Muscle of arm (tissue), 12 donors: ENCODE results near the gene ZSWIM3. TPM values are rescaled to one million over a fixed set of nuclear protein-coding genes. Genes with fewer than 3 reads are reported as not detected.
"Not testable (repeated sequence)": the region's sequence is repeated elsewhere in the genome, so short reads cannot be mapped to it uniquely, and the experiment has no call there.

ENCODE experiments used
- DNase-seq: peaks from one replicate; pipeline ENCODE4 v3.0.0-alpha.2; 2013
- polyA plus RNA-seq, 12 donors: library from polyadenylated mRNA; unstranded; fragments of 120-200 nt; gene quantifications; one replicate each; pipeline ENCODE4 v1.2.1, GENCODE V29; 2013; ENCODE audit not compliant: insufficient read length in 12 of 12

ZSWIM3 gene
- polyA plus RNA-seq, 12 donors, result 3.0 to 4.1 (median 3.5) TPM; not detected in 2

DNA sequence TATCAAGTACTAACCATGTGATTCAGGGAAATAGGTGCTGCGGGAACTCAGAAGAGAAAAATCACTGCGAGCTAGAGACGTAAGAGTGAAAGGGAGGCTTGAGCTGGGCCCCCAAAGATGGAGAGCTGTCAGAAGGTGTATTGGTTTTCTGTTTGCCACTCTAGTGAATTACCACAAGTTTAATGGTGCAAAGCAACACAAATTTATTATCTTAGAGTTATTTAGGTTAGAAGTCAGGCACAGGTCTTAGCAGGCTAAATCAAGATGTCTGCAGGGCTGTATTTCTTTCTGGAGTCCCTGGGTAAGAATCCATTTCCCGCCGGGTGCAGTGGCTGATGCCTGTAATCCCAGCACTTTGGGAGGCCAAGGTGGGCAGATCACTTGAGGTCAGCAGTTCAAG lies 2.5 kb downstream of the ZSWIM3 start:
- no peak for DNase-seq

DNA sequence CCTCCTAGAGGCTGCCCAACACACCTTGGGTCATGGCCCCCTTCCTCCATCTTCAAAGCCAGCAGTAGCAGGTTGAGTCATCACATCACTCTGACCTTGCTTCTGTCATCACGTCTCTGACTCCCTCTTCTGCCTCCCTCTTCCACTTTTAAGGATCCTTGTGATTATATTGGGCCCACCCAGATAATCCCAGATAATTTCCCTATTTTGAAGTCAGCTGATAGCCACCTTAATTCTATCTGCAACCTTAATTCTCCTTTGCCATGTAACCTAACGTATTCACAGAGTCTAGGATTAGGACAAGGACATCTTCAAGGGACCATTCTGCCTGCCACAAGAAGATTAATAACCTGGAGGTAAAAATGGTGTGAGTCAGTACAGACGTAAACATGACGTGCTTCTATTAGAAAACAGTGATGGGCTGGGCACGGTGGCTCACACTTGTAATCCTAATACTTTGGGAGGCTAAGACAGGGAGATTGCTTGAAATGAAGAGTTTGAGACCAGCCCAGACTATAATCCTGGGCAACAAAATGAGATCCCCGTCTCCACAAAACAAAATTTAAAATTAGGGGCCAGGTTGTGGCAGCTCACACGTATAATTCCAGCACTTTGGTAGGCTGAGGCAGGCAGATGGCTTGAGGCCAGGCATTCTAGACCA lies 3.3 kb downstream of the ZSWIM3 start:
- no peak for DNase-seq

DNA sequence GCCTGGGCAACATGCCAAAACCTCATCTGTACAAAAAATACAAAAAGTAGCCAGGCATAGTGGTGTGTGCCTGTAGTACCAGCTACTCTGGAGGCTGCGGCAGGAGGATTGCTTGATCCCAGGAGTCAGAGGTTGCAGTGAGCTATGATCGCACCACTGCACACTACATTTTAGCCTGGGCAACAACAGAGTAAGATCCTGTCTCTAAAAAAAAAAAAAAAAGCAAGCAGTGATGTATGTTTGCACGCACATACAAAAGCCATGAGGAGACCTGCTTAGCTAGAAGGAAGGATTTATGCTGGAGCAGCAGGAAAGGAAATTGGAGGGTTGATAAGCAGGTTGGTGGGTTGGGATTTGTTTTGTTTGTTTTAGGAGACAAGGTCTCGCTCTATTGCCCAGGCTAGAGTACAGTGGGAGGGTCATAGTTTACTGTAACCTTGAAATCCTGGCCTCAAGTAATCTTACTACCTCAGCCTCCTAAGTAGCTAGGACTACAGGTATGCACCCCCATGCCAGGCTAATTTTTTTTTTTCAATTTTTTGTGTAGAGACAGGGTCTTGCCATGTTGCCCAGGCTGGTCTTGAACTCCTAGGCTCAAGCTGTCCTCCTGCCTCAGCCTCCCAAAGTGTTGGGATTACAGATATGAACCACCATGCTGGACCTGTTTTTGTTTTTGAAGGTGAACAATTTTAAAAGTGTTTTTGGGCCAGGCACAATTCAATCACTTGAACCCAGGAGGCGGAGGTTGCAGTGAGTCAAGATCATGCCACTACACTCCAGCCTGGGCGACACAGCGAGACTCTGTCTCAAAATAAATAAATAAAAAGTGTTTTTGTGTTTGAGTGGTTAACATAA lies 4.0 kb downstream of the ZSWIM3 start:
- DNase-seq, result no peak

DNA sequence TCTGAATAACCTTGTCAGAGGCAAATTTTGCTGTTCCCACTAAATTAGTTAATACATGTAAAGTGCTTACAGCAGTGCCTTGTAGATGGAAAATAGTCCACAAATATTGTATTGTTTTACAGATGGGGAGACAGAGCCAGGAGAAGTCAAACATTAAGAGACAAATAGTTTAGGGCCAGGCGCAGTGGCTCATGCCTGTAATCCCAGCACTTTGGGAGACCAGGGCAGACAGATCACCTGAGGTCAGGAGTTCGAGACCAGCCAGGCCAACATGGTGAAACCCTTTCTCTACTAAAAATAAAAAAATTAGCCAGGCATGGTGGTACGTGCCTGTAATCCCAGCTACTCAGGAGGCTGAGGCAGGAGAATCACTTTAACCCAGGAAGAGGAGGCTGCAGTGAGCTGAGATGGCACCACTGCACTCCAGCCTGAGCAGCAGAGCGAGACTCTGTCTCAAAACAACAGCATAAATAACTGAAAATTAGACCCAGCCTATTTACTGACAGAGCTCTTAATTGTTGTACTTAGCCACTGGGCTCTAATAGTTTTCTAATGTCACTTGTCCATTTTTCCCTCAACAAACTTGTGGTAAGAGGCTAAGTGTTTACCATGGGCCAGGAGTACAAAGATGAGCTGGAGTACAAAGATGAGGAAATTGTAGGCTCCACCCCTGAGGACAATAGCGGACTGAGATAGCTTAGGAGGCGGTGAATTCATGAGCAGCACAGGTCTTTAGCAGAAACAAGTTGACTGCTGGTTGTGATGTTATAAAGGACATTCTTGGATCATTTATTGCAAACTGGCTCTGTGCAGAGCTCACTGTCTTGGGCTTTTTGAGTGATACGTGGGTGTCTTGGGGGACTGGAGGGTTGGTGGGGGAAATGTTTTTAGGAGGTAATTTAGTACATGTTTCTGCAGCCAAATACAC lies 6.4 kb downstream of the ZSWIM3 start:
- DNase-seq, result no peak

DNA sequence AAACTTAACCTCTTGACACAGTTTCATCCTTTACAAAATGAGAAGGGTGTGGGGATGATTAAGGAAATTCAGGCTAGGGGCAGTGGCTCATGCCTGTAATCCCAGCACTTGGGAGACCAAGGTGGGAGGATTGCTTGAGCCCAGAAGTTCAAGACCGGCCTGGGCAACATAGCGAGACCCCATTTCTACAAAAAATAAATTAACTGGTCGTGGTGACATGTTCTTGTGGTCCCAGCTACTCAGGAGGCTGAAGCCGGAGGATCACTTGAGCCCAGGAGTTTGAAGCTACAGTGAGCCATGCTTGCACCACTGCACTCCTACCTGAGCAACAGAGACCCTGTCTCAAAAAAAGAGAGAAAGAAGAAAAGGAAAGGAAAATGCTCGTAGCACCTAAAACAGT lies 9.0 kb downstream of the ZSWIM3 start:
- no peak for DNase-seq

- DNase-seq, result no peak
Observed at GRCh38 chr20:45867136-45867818, 9.9 kb downstream of the ZSWIM3 start.

- DNase-seq, result no peak
Observed at GRCh38 chr20:45867819-45868176, 10.4 kb downstream of the ZSWIM3 start.

DNA sequence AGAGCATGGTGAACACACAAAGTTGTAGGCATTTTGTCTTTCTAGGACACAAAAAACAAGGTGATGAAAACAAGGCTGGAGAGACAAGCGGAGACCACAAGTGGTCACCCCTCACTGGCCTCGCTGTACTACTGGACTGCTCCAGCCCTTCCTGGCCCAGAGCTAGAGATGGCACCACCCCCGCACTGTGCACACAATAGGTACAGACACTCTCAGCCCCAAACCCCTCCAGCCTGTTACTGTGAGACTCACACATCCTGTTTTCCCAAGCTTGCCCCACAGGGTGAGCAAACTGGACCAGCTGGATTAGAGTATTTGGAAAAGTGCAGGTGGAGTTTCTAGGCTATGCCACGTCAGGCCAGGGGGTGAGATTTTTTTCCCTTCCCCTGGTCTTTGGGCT lies 15.2 kb downstream of the ZSWIM3 start:
- DNase-seq, result no peak

- DNase-seq, result no peak
Observed at GRCh38 chr20:45873409-45874103, 16.1 kb downstream of the ZSWIM3 start.

- not testable (repeated sequence) for DNase-seq
Observed at GRCh38 chr20:45874104-45874481, 16.7 kb downstream of the ZSWIM3 start.

DNA sequence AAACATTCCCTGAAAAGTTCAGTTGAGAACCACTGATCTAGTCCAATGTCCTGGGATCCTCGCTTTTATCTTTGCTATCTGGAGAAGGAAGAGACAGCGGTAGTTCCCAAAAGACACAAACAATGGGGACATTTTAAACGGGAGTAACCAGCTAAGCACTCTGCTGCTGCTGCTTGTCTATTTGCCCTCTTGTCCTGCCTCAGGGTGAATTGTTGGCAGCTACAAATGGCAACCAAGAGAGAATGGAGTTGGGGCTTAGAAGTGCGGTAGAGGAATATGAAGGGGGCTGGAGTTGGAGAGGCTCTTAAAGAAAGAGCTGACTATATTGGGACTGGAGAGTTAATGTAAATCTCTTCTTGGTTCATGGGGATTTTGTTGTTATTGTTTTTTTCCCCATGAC lies 17.2 kb downstream of the ZSWIM3 start:
- no peak for DNase-seq

DNA sequence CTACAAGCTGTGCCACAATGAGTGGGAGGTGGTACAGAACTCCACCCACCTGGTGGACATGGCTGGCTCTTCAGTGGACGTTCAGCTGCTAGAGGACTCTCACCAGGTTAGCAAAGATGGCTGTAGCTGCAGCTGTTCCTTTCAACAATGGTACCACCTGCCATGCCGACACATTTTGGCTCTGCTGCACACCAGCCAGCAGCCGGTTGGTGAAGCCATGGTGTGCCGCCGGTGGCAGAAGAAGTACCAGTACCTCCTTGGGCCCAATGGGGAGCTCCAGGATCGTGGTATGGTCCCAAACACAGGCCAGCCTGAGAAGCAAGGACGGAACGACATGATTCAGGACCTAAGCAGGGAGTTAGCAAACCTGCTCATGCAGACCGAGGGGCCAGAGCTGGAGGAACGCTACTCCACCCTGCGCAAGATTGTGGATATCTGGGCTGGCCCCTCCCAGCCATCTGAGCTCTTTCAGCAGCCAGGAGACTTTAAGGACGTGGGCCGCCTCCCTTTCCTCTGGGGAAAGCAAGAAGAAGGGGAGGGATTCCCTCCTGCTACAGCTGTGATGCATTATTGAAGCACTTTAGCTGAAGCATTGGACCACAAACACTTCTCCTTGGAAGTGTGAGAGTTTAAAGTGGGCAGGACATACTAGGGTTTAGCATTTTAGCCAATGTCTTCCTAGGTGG lies 20.8 kb downstream of the ZSWIM3 start:
- peak; percentile 31 for DNase-seq

DNA sequence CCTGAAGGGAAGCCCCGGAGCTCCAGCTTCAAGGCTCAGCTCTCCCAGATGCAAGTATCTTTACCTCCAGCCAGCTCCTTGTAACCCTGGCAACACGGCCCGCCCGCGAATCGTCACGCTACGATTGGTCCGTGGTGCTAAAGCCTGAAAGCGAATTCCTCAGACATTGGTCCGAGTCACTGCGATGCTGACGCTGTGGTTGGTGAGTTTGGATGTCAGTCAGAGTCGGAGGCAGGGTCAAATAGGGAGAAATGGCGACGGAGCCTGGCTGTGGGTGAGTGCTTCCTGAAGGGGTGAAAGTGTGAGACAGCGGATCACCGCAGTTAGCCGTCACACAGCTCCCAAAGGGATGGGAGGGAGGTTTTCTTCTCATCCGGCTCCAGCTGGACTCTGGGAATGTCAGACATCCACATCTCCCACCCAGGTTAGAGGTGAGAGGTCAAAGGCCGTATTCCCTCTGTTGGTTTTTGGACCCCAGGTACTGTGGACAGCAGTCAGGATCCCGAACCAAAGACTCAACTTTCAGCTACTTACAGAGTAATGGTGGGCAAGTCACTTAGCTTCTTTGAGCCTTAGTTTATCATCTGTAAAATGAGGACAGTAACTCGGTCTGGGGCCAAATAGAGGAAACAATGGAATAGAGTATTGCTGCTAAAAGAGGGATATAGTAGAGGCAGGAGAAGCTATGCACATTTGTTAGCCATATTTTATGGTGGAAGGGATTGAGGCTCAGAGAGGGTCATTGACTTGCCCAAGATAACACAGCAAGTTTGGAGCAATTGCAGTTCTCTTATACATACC lies 23.8 kb downstream of the ZSWIM3 start, which contains the start of gene ZSWIM1:
TSS of gene ZSWIM1 (plus strand) at position 240 of the 801 bp plus-strand sequence. CDS start 1,366 bp downstream, outside the sequence.
- DNase-seq, result peak; percentile 100

GRCh38 chr20:45882469-45883099 lies 25.2 kb downstream of the ZSWIM3 start:
- DNase-seq, result no peak

- DNase-seq, result no peak
Observed at GRCh38 chr20:45883100-45883469, 25.7 kb downstream of the ZSWIM3 start.

- no peak for DNase-seq
Observed at GRCh38 chr20:45886590-45887345, 29.4 kb downstream of the ZSWIM3 start.

DNA sequence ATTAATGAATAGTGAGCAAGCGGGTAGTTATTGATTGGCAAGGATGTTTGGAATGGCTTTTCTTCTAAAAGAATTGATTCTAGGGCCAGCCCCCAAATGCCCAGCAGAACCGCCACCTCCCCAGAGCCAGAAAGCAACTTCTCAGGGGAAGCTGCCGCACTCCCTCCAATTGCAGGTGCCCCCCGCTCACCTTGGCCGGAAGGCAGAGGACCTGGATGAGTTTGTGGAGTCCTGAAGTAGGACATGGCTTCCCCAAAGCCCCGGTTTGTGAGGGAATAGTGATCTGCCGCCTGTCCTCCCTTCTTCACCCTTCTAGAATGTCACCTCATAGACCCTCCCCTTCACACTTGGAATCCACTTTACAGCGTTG lies 29.9 kb downstream of the ZSWIM3 start, which contains the start of gene SPATA25:
TSS of gene SPATA25 (minus strand) at position 277 of the 370 bp plus-strand sequence. CDS start at position 245, 32 bp downstream.
- no peak for DNase-seq

- no peak for DNase-seq
Observed at GRCh38 chr20:45888681-45889080, 31.3 kb downstream of the ZSWIM3 start.
